ENCODE measurements around the gene SIAH2.

- TF ChIP-seq CTCF (IDR thresholded peaks at IDR 0.05) (no peak), POLR2A (IDR thresholded peaks at IDR 0.05) (no peak)
Observed at GRCh38 chr3:150755902-150756301, 7.1 kb downstream of the SIAH2 start.

All from Peyer's patch (tissue), 4 donors.